Tibial nerve (tissue), 4 donors: ENCODE data around the gene EBNA1BP2. TPM values are rescaled to one million over a fixed set of nuclear protein-coding genes. Genes with fewer than 3 reads are reported as not detected.
A peak's percentile ranks its signal among the peaks of the same experiment; 100 is the strongest.

Experiments
- DNase-seq, 2 donors: peaks; one replicate each; pipeline ENCODE4 v3.0.0-alpha.2; 2019; ENCODE audit warnings: low spot score in 2 of 2
- H3K27ac ChIP-seq, 4 donors: fragments of 200-600 bp; sonication (generic) in 3 of 4; one replicate each; pipeline ENCODE4 v1.5.1; 2017 to 2019; ENCODE audit warnings: mild to moderate bottlenecking in 1 of 4
- H3K27me3 ChIP-seq, 2 donors: fragments of 200-600 bp; sonication (generic) in 1 of 2; one replicate each; pipeline versions ENCODE4 v1.5.1 to v1.6.0; 2017 to 2019
- H3K36me3 ChIP-seq, 3 donors: fragments of 200-600 bp; sonication (generic); one replicate each; pipeline ENCODE4 v1.5.1; 2018 to 2019
- H3K4me1 ChIP-seq, 4 donors: fragments of 200-600 bp; sonication (generic) in 3 of 4; one replicate each; pipeline ENCODE4 v1.5.1; 2017 to 2019
- H3K4me3 ChIP-seq, 4 donors: fragments of 200-600 bp; sonication (generic) in 3 of 4; one replicate each; pipeline ENCODE4 v1.5.1; 2017 to 2019; ENCODE audit warnings: mild to moderate bottlenecking in 1 of 4, moderate library complexity in 1 of 4
- H3K9me3 ChIP-seq, 4 donors: fragments of 200-600 bp; sonication (generic) in 3 of 4; one replicate each; pipeline ENCODE4 v1.5.1; 2017 to 2019
- CTCF ChIP-seq, 5 experiments: fragments of 200-600 bp in 3 of 5; fragments of 450-650 bp in 2 of 5; sonication (generic) in 3 of 5; IDR thresholded peaks; one replicate each; pipeline ENCODE4 v1.5.1; 2016 to 2019; ENCODE audit warnings: antibody characterized with exemption in 5 of 5, mild to moderate bottlenecking in 3 of 5, moderate library complexity in 2 of 5
- EP300 ChIP-seq, 2 donors: sonication (generic); formaldehyde crosslinking; IDR thresholded peaks; one replicate each; pipeline ENCODE4 v1.6.1; 2017; ENCODE audit warnings: antibody characterized with exemption in 2 of 2, mild to moderate bottlenecking in 1 of 2
- POLR2A ChIP-seq, 2 donors: fragments of 450-650 bp; IDR thresholded peaks; one replicate each; pipeline ENCODE4 v1.6.1; 2017; ENCODE audit warnings: antibody characterized with exemption in 2 of 2, mild to moderate bottlenecking in 2 of 2, moderate library complexity in 2 of 2
- WGBS, 2 donors: methylation state at CpG; one replicate each; pipeline ENCODE4 v1.1.5; 2018; 5-methylcytosine and 5-hydroxymethylcytosine counted together
- total RNA-seq, 4 donors: library from RNA; depleted of rRNA; stranded (reverse); fragments of >200 nt; gene quantifications; one replicate each; pipeline ENCODE4 v1.1.0, GENCODE V29; 2016

EBNA1BP2 gene
- total RNA-seq, 4 donors from 2014 or later, result 48.8 to 57.3 (median 51.2) TPM

GRCh38 chr1:43172527-43172972, 460 bp upstream of the EBNA1BP2 start:
- Histone ChIP-seq H3K4me1 (peaks cover 0 to 20% (median 11%) of the 10 kb centered on the region in 4 donors), H3K4me3 (peak overlapping the region; percentile 62 to 98 (median 86)), H3K27me3 (peaks cover 0 to 8% of the 10 kb centered on the region in 2 donors), H3K27ac (peak overlapping the region in 2 of 4 donors; percentile 61 to 74), H3K36me3 (peaks cover 0 to 32% (median 9%) of the 10 kb centered on the region in 3 donors), H3K9me3 (no peaks in the 10 kb centered on the region)
- TF ChIP-seq POLR2A (IDR thresholded peaks at IDR 0.05) (peak in 1 of 2 donors; percentile 28), EP300 (IDR thresholded peaks at IDR 0.05) (no peak)
- peak; percentile 61 to 78 for DNase-seq
- 1 to 2% methylated on average over 17 to 18 of the region's 20 CpGs for WGBS, 2 donors

- 15 to 24% methylated on average over 17 of the region's 17 CpGs for WGBS, 2 donors
- H3K4me1 ChIP-seq, result peaks cover 0 to 20% (median 11%) of the 10 kb centered on the region in 4 donors
- H3K27ac ChIP-seq, result peak overlapping the region in 3 of 4 donors; percentile 46 to 74 (median 61)
- H3K9me3 ChIP-seq, result no peaks in the 10 kb centered on the region
- peak overlapping the region; percentile 62 to 98 (median 86) for H3K4me3 ChIP-seq
- H3K27me3 ChIP-seq, result peaks cover 0 to 5% of the 10 kb centered on the region in 2 donors
- H3K36me3 ChIP-seq, result peaks cover 0 to 44% (median 17%) of the 10 kb centered on the region in 3 donors
- TF ChIP-seq POLR2A (IDR thresholded peaks at IDR 0.05) (no peak), EP300 (IDR thresholded peaks at IDR 0.05) (no peak), CTCF (IDR thresholded peaks at IDR 0.05) (no peak)
- DNase-seq, result no peak
Observed at GRCh38 chr1:43171312-43171875, 696 bp downstream of the EBNA1BP2 start.

- DNase-seq, result no peak
- Histone ChIP-seq H3K27ac (no peak overlapping the region), H3K27me3 (no peaks in the 10 kb centered on the region), H3K36me3 (peaks cover 0 to 87% (median 26%) of the 10 kb centered on the region in 3 donors), H3K4me1 (peaks cover 0 to 5% (median 1%) of the 10 kb centered on the region in 4 donors), H3K4me3 (no peak overlapping the region), H3K9me3 (no peaks in the 10 kb centered on the region)
- no peak for TF ChIP-seq POLR2A (IDR thresholded peaks at IDR 0.05)
- TF ChIP-seq CTCF (IDR thresholded peaks at IDR 0.05), result no peak
- no peak for TF ChIP-seq EP300 (IDR thresholded peaks at IDR 0.05)
- 94% methylated on average over 5 of the region's 5 CpGs for WGBS, 2 donors
Observed at GRCh38 chr1:43165765-43166164, 6.3 kb downstream of the EBNA1BP2 start.

- WGBS, 2 donors, result 85 to 90% methylated on average over 3 of the region's 3 CpGs
- no peak for TF ChIP-seq CTCF (IDR thresholded peaks at IDR 0.05)
- no peak for DNase-seq
- Histone ChIP-seq H3K4me3 (no peak overlapping the region), H3K9me3 (no peaks in the 10 kb centered on the region), H3K36me3 (peaks cover 0 to 81% (median 26%) of the 10 kb centered on the region in 3 donors), H3K27ac (no peak overlapping the region), H3K27me3 (no peaks in the 10 kb centered on the region), H3K4me1 (no peaks in the 10 kb centered on the region)
Observed at GRCh38 chr1:43165162-43165561, 6.9 kb downstream of the EBNA1BP2 start.

GRCh38 chr1:43156026-43156425, 16.1 kb downstream of the EBNA1BP2 start:
- no peaks in the 10 kb centered on the region for H3K36me3 ChIP-seq
- DNase-seq, result no peak
- TF ChIP-seq CTCF (IDR thresholded peaks at IDR 0.05) (no peak), POLR2A (IDR thresholded peaks at IDR 0.05) (no peak), EP300 (IDR thresholded peaks at IDR 0.05) (no peak)
- 79% methylated on average over 7 of the region's 7 CpGs for WGBS, 2 donors
- no peaks in the 10 kb centered on the region for H3K27me3 ChIP-seq
- no peaks in the 10 kb centered on the region for H3K4me1 ChIP-seq
- no peak overlapping the region for H3K27ac ChIP-seq
- H3K9me3 ChIP-seq, result no peaks in the 10 kb centered on the region
- no peak overlapping the region for H3K4me3 ChIP-seq
